ENCODE results near the gene COMMD7.

DNA sequence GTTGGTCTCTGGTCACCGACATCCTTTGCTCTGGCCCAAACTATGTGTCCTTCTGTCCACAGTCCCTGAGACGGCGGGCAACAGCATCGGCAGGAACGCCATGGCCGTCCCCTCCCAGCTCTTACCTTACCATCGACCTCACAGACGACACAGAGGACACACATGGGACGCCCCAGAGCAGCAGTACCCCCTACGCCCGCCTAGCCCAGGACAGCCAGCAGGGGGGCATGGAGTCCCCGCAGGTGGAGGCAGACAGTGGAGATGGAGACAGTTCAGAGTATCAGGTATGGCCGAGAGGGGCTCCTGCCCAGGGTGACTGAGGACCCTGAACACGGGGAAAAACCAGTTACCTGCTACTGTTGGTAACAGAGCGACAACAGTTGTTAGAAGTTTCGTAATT lies 43.9 kb upstream of the COMMD7 start:
- TF ChIP-seq, protein P1, sequence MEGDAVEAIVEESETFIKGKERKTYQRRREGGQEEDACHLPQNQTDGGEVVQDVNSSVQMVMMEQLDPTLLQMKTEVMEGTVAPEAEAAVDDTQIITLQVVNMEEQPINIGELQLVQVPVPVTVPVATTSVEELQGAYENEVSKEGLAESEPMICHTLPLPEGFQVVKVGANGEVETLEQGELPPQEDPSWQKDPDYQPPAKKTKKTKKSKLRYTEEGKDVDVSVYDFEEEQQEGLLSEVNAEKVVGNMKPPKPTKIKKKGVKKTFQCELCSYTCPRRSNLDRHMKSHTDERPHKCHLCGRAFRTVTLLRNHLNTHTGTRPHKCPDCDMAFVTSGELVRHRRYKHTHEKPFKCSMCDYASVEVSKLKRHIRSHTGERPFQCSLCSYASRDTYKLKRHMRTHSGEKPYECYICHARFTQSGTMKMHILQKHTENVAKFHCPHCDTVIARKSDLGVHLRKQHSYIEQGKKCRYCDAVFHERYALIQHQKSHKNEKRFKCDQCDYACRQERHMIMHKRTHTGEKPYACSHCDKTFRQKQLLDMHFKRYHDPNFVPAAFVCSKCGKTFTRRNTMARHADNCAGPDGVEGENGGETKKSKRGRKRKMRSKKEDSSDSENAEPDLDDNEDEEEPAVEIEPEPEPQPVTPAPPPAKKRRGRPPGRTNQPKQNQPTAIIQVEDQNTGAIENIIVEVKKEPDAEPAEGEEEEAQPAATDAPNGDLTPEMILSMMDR (conservative IDR thresholded peaks at IDR 0.05 in 1 of 2, IDR thresholded peaks at IDR 0.05 in 1 of 2; ENCODE audit: extremely low read depth in 1 of 2, insufficient read depth in 1 of 2, low read depth in 1 of 2, low read length in 2 of 2): no peak
- no peak for TF ChIP-seq EZH2 (IDR thresholded peaks at IDR 0.05; ENCODE audit: borderline replicate concordance, low read length)

Measured in mammary epithelial cell (primary cell).